AG09309 (cell line): ENCODE measurements around the gene FBXL12.
"Not testable (repeated sequence)": the region's sequence is repeated elsewhere in the genome, so short reads cannot be mapped to it uniquely, and the experiment has no call there.

ENCODE experiments used
- DNase-seq: peaks from one replicate; pipeline ENCODE4 v3.0.0-alpha.2; 2010; ENCODE audit warnings: low read depth
- H3K4me3 ChIP-seq: 2 replicates; pipeline ENCODE4 v1.5.1; 2011; ENCODE audit warnings: mild to moderate bottlenecking, low read depth, low read length, moderate library complexity; ENCODE audit not compliant: control insufficient read depth
- TF ChIP-seq, protein P1 (sequence below): IDR thresholded peaks from 2 replicates; pipeline ENCODE4 v1.5.1; 2011; ENCODE audit warnings: mild to moderate bottlenecking, low read depth, low read length, inconsistent platforms; ENCODE audit not compliant: insufficient read depth, control insufficient read depth; ENCODE audit errors: missing control alignments

The FBXL12 gene

DNA sequence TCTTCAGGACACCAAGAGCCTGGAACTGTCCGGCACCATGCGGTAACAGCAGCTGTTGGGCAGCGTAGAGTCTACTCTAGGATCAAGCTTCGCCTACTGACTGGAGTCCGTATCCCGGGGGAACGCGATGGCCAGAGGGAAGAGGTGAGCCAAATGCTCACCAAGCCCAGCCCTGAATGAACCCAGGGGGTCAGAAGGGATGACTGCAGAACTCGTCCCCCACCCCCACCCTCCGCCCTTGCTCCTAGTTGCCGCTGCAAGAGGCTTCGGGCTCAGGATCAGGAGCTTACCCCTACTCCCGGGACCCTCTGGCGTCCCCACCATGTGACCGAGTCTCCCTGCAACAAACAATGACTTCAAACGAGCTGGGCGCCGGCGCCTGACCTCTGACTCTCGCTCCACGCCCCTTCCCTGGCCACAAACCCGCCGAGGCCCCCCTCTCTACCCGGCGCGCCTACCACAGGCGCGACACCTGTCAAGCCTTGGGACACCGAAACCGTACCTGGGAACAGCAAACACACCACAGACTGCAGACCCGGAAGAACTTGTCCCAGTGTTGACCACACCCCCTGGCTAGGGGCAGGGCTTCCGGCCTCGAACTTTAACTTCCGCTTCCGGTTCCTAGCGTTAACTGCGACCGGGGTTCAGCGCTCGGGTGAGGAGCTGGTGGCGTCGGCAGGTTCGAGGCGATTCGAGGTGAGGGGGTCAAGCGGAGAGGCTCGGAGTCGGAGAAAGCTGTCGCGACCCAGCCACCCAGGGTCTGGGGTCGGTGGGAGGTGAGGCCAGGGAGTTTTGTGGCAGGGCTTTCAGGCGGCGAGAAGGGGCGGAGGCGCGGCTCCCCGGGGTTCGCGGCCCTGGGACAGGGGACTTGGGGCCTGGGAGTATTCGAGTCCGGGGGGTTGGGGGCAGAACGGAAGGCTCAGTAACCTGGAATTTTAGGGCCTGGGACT lies 8.7 kb upstream of the FBXL12 start, which contains the start of gene UBL5:
TSS of gene UBL5 (plus strand) at position 630 of the 950 bp plus-strand sequence. CDS start 420 bp downstream, outside the sequence.
- peak within 1 kb of the TSS; percentile 99 for H3K4me3 ChIP-seq
- DNase-seq = peak; percentile 27
- TF ChIP-seq, protein P1, sequence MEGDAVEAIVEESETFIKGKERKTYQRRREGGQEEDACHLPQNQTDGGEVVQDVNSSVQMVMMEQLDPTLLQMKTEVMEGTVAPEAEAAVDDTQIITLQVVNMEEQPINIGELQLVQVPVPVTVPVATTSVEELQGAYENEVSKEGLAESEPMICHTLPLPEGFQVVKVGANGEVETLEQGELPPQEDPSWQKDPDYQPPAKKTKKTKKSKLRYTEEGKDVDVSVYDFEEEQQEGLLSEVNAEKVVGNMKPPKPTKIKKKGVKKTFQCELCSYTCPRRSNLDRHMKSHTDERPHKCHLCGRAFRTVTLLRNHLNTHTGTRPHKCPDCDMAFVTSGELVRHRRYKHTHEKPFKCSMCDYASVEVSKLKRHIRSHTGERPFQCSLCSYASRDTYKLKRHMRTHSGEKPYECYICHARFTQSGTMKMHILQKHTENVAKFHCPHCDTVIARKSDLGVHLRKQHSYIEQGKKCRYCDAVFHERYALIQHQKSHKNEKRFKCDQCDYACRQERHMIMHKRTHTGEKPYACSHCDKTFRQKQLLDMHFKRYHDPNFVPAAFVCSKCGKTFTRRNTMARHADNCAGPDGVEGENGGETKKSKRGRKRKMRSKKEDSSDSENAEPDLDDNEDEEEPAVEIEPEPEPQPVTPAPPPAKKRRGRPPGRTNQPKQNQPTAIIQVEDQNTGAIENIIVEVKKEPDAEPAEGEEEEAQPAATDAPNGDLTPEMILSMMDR = no peak

DNA sequence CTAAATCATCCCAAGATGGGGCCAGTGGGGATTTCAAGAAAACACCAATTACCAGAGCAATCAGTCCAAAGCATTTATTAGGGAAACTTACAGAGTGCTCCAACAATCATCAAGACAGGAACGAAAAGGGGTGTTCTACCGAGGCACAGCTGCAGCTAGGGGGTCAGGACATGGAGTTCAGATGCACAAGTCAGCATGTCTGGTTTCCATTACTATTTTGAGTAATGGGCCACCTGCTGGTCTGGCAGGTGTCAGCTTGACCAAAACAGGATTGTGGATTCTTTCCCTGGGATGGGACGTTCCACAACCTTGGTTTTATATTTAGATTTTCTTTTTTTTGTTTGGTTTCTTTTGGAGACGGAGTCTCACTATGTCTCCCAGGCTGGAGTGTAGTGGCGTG lies 4.9 kb upstream of the FBXL12 start:
- TF ChIP-seq, protein P1 = no peak
- DNase-seq = no peak
- H3K4me3 ChIP-seq = no peak overlapping the region

DNA sequence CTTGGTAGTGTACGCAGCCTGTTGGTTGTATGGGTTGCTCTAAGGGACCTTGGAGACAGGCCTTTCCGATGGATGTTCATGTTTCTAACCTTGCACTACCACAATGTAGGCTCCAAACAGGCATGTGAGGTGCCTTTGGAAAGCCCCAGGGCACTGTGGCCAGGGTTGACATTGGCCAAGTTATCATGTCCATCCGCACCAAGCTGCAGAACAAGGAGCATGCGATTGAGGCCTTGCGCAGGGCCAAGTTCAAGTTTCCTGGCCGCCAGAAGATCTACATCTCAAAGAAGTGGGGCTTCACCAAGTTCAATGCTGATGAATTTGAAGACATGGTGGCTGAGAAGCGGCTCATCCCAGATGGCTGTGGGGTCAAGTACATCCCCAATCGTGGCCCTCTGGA lies 1.2 kb upstream of the FBXL12 start:
- DNase-seq, H3K4me3 ChIP-seq: not testable (repeated sequence)

DNA sequence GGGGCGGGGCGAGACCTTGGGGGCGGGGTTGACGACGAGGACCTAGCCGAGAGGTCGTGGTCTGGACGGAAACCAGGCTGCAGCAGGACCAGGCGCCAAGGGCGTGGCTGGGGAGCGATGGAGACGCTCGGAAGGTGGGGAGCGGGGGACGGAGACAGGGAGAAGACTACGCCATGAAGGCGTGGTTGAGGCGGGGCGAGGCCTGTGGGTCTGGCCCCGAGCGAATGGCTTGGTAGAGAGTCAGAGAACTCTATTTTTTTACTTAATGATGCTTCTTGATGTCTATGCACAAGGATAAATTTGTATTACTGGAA lies 674 bp upstream of the FBXL12 start:
- DNase-seq = no peak
- peak overlapping the region; percentile 42 for H3K4me3 ChIP-seq
- TF ChIP-seq, protein P1 = no peak

DNA sequence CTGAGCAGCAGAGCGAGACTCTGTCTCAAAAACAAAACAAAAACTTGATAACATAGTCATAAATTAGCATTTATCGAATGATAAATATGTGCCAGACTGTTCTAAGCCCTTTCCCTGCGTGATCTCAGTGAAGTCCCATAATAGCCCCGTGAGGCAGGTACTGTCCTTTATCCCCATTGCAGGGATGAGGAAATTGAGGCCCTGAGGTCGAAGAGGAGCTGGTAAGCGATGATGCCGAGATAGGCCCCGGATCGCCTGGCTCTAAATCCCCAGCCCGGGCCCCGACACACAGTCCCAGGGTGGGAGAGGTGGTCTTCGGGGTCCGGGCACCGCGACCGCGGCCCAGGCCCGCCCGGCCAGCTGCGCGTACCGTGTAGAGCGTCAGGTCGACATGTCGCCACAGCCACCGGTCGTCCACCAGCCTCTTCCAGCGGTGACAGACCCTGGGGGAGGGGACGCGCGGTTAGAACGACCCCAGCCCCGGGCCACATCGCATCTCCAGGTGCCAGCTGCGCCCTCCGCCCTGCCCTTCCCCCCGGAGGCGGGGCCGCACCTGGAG lies 625 bp downstream of the FBXL12 start:
- DNase-seq = no peak
- peak overlapping the region; percentile 90 for H3K4me3 ChIP-seq
- TF ChIP-seq, protein P1 = no peak

DNA sequence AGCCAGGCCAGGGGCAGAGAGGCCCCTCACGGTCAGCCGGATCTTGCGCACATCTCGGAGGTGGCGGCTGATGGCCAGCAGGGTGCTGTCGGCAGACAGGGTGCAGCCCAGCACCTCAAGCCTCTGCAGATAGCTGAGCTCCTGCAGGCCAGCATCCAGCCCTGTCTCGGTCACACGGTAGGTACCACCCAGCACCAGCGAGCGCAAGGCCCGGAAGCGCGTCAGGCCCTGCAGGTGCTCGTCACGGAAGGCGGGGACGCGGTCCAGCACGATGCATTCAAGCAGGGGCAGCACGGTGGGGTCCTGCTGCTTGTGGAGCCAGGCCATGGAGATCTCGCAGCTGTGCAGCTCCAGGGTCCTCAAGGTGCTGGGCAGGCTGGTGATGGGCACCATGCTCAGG lies 7.7 kb downstream of the FBXL12 start:
- DNase-seq = no peak
- H3K4me3 ChIP-seq = no peak overlapping the region
- TF ChIP-seq, protein P1 = no peak
